Ramos (cell line): ENCODE results near the gene RD3L.
"Not testable (repeated sequence)": the region's sequence is repeated elsewhere in the genome, so short reads cannot be mapped to it uniquely, and the experiment has no call there.

Experiments used
- in situ Hi-C: fragments of 300-500 bp; cut with MboI; formaldehyde crosslinking; loops from one replicate; pipeline ENCODE4 v1.14.3; 2022; ENCODE audit warnings: low sequenced_read_pairs; ENCODE audit not compliant: unreplicated experiment

Gene RD3L

DNA sequence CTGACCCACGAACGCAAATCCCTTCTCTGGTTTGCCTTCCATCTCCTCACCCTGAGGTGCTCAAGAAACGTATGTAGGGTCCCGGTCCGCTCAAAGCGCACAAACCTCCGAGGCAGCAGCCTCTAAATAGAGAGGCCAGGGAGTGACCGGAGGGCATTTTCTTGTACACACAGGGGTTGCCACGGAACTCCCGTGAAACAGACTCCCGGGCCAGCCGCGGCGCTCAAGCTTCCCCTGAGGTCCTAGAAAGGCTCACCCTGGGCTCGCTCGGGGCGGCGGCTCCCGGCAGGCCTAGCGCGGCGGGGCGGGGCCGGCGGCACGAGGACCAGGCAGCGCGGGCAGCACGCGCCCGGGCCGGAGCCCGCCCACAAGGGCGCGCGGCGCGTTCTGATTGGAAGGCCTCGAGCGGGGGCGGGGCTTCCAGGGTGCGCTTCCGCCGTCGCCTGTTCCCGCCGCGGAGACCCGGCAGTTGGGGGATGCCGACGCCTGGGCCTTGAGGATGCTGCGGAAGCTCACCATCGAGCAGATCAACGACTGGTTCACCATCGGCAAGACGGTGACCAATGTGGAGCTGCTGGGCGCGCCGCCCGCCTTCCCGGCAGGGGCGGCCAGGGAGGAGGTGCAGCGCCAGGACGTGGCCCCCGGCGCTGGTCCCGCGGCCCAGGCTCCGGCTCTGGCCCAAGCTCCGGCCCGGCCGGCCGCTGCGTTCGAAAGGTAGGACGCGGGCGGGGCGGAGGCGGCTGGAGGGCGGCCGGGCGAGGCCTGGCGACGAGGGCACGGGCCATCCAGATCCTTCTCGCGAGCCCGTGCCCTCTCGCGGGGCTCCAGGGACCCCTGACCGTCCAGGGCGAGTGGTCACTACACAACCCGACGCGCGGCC lies 14.1 kb downstream of the RD3L start, which contains the start of gene TDRD9:
Gene TDRD9, plus strand, starts transcription at position 446 of the 880 bp plus-strand sequence. Its CDS starts 54 bp downstream, at position 500.
- in situ Hi-C loops = no loop called here

GRCh38 chr14:103927566-103927965 lies 14.8 kb downstream of the RD3L start:
- in situ Hi-C loops = no loop called here

DNA sequence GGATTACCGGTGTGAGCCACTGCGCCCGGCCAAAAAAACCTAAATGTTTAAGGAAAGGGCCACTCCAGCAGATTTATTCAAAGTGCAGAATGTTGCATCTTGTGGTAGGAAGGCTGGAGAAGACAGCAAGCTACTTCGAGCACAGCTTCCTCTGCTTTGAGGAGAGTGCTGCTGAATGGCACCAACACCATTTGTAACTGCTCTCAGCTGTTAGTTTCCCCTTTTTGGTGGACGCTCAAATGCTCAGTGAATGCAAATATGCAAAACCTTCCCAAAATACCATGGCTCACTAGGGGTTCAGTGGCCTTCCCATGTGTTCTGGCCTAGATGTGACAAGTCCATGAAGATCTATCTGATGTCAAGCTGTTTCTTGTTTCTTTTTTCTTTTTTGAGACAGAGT lies 17.0 kb downstream of the RD3L start:
- in situ Hi-C loops = no loop called here

DNA sequence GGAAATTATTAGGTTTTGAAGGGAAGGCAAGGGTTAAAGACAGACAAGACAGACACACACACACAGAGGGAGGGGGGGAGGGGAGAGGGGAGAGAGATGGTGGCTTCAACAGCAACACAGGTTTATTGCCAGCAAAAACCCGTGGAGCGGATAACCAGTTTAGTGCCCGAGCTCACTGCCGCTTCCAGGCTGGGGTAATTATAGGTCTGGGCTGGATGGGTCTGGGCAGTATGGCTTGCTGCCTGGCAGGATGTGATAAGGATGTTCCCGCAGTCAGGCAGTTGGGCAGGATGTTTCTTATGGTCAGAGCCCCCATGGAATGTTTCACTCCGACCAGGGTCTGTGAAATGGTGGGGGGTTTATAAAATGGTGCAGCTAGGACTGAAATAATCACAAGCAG lies 18.5 kb downstream of the RD3L start:
- in situ Hi-C loops = no loop called here

DNA sequence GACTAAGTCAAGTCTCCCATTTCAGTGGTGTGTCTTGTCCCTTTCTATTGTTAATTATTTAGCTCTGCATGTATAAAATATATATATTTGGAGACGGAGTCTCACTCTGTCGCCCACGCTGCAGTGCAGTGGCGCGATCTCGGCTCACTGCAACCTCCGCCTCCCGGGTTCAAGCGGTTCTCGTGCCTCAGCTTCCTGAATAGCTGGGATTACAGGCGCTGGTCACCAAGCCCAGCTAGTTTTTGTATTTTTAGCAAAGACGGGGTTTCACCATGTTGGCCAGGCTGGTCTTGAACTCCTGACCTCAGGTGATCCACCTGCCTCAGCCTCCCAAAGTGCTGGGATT lies 20.5 kb downstream of the RD3L start:
- in situ Hi-C loops = not testable (repeated sequence)

GRCh38 chr14:103920981-103921854 lies 21.1 kb downstream of the RD3L start:
- in situ Hi-C loops = no loop called here

DNA sequence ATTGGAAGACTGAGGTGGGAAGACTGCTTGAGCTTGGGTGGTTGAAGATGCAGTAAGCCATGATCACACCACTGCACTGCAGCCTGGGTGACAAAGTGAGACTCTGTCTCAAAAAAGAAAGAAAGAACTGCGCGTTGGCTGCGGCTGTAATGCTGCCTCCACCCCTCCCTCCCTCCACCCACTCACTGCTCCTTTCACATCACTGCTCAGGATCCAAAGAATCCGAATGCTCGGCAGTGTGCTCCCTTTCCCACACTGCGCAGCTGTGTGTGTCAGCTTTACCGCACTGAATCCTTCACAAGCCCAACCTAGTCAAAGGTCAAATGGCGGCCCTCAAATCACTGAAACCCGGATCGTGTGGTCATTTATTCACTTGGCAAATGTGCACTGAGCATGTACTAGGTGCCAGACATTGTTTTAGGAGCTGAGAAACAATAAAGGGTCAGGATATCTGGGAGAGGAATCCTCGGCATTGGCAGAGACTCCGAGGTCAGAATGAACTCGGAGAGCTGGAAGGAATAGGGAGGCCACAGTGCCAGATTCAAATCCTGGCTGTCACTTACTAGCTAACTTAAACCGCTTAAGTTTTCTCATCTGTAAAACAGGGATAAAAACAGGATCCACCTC lies 25.6 kb downstream of the RD3L start:
- in situ Hi-C loops = loop anchor here (10.0 kb wide), 1 partner anchor 112 kb away; no protein-coding TSS in a partner anchor

- in situ Hi-C loops = loop anchor here (10.0 kb wide), 1 partner anchor 111 kb away; no protein-coding TSS in a partner anchor
Observed at GRCh38 chr14:103915616-103916015, 26.7 kb downstream of the RD3L start.

DNA sequence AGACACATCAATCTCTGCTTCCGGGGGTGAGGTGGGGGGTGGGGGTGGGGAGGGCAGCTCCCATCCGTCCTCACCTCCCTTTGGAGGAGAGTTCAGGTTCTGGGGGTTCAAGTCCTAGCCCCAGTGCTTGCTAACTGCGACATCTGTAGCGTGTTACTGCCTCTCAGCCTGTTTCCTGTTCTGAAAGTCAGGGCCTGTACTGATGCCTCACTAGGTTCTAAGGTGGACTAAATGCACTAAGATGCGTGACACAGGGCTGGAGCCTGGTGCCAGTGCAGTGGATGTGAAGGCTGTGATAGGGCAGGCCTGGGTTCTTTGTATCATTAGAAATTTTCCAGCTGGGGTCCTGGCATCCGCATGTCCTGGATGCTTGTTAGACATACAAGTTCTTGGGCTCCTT lies 31.3 kb downstream of the RD3L start:
- in situ Hi-C loops = loop anchor here (10.0 kb wide), 1 partner anchor 106 kb away; no protein-coding TSS in a partner anchor

DNA sequence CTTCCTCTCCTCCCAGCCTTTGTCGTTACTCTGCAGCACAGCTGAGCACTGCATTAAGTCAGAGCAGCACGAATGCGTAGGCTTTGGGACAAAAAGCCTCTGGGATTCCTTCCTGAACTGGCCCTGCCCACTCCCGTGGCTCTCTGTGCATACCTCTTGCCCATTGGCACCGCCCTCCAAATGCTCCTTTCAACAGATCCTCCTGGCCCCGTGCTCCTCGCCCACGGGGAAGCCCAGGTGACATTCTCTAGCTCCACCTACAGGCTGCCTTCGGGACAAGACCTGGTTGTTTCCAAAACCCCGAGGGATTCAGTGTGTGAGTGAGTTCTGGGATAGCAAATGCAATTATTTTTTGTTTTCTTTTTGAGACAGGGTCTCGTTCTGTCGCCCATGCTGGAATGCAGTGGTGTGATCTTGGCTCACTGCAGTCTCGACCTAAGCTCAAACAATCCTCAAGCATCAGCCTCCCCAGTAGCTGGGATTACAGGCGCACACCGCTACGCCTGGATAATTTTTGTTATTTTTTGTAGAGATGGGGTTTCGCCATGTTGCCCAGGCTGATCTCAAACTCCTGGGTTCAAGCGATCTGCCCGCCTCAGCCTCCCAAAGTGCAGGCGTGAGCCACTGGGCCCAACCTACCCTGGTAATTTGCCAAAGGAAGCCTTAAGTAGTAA lies 31.9 kb downstream of the RD3L start:
- in situ Hi-C loops = loop anchor here (10.0 kb wide), 1 partner anchor 106 kb away; no protein-coding TSS in a partner anchor

- in situ Hi-C loops = loop anchor here (10.0 kb wide), 1 partner anchor 105 kb away; no protein-coding TSS in a partner anchor
Observed at GRCh38 chr14:103909531-103910261, 32.6 kb downstream of the RD3L start.

DNA sequence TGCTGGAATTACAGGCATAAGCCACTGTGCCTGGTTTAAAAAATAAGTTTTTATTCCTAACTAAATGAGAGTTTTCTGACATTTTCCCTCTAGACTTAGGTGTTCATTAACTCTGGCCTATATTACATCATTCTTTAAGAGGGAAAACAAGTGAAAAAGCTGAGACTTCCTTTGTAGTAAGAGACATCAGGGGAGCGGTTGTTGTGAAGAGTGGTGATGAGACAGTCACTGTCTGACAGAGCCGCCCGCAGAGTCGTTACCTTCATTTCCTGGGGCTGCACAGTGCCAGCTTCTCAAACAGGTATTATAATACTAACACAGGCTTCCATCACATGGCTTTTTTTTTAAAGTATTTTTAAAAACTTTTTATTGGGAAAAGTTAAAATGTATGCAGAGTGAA lies 33.7 kb downstream of the RD3L start:
- in situ Hi-C loops = no loop called here

DNA sequence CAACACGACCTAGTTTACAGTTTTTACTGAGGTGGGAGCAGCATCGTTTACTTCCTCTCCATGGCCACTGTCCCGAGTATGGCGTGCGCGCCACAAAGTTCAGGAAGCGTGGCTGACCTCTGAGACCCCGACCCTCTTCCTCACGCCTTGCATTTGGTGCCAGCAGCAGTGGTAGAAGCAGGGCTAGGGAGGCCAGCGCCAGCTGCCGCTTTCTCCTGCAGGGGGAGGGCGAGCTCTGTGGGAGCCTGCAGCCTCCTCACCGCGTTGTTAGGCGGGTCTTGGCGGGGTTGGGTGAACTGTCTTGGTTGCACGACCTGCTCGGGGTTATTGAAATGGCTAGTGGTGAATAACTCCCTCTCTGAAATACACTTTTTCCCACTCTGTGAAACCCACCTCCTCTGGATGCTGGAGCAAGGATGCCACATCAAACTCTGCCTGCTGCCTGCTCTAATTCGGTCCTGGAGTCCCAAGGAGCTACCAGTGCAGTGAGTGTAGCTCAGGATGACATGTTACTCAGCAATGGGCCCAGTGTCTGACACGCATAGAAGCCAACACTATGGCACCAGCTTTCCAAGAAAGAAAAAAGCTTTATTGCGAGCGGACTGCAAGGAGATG lies 36.4 kb downstream of the RD3L start:
- in situ Hi-C loops = no loop called here

DNA sequence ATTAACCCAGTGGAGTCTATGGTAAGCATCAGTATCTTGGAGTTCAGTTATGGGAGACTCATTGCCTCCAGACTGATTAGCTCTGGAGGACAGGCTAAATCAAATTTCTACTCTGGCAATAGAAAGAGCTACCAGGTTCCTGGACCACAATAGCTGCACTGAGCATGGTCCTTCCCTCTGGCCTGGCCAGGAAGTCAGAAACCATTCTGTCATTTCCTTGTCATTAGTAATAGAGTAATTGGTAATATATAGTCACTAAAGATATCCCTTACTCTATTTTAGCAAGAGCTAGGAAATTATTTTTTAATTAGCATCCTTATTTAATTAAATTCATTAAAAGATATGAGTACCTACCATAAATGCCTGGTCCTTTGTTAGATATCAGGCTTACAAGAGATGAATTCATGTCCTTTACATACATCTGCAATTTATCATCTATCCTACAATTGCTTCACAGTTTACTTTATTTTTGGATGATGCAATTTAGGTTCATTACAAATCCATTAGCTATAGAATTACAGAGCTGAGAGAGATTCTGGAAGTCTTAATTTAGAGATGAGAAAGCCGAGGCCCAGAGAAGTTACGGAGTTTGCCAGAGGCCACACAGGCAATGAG lies 37.7 kb downstream of the RD3L start:
- in situ Hi-C loops = no loop called here

DNA sequence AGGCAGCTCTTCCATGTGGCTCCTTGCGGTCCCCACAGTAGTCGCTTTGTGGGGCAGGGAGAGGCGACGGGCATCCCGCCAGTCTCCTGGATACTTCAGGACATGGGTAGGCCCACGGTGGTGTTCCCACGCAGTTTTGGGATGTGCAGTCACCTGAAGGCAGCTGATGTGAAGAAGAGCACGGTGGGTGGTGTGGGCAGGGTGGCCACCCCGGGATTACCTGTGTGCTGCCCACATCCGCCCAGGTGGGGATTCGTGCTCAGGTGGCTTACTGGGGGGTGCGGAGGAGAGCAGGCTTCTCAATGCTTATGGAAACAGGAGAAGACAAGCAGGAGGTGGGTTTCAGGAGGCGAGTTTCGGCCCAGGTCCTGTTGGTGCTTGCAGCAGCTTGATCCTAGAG lies 42.5 kb downstream of the RD3L start:
- in situ Hi-C loops = no loop called here

DNA sequence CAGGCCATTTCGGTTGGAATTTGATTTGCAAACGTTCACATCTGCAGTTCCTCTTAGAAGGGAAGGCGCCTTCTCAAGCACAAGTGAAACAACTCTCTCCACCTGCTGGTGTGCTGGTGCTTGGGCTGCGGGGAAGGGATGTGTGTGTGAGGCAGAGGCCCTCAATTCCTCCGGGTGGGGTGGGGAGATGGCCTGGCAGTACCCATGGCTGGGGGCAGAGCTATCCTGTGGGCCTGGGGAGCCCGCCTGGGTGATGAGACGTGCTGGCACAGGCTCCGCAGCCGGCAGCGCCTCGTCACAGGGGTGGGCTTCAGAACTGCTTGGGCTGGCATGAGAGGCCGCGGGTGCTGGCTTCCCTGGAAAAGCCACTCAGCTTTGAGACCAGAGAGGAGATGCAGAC lies 43.0 kb downstream of the RD3L start:
- in situ Hi-C loops = no loop called here

GRCh38 chr14:103898711-103899110 lies 43.6 kb downstream of the RD3L start:
- in situ Hi-C loops = no loop called here

GRCh38 chr14:103898204-103898603 lies 44.1 kb downstream of the RD3L start:
- in situ Hi-C loops = no loop called here
